ENCODE results near the gene KIAA1217. TPM values are rescaled to one million over a fixed set of nuclear protein-coding genes. Genes with fewer than 3 reads are reported as not detected.

Gene KIAA1217
- polyA plus RNA-seq, 2 of the 4 experiments (the other 2 are of a cell fraction), result 1.5 to 2.7 TPM

GRCh38 chr10:24315211-24315610 lies 106.3 kb downstream of the KIAA1217 start (continued):
- TF ChIP-seq, protein P1, sequence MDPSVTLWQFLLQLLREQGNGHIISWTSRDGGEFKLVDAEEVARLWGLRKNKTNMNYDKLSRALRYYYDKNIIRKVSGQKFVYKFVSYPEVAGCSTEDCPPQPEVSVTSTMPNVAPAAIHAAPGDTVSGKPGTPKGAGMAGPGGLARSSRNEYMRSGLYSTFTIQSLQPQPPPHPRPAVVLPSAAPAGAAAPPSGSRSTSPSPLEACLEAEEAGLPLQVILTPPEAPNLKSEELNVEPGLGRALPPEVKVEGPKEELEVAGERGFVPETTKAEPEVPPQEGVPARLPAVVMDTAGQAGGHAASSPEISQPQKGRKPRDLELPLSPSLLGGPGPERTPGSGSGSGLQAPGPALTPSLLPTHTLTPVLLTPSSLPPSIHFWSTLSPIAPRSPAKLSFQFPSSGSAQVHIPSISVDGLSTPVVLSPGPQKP (IDR thresholded peaks at IDR 0.05; ENCODE audit: low read depth, low read length), result no peak

DNA sequence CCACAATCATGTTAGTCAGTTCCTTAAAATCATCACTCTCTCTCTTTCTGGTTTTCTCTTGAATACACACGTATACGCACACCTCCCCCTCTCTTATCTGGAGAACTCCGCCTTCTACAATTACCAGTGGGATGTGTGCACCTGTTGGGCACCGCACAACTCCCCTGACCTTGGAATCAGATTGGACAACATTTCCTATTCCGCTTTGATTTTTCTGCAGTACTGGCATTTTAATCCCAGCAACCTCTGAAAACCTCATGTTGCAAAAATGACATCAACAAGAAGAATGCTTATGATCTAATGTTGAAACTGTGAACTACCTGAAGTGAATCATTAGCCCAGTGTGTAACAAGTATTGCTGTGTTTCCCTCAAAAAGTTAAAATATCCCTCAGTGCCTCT lies 109.6 kb downstream of the KIAA1217 start:
- CTCF ChIA-PET, result interaction anchor here (0.6 to 2.0 kb wide), 7 partner anchors 8 to 664 kb away, joined by 3 to 7 read pairs (median 5); no protein-coding TSS in a partner anchor
- POLR2A ChIA-PET, result no interaction called here
- no peak for ATAC-seq

DNA sequence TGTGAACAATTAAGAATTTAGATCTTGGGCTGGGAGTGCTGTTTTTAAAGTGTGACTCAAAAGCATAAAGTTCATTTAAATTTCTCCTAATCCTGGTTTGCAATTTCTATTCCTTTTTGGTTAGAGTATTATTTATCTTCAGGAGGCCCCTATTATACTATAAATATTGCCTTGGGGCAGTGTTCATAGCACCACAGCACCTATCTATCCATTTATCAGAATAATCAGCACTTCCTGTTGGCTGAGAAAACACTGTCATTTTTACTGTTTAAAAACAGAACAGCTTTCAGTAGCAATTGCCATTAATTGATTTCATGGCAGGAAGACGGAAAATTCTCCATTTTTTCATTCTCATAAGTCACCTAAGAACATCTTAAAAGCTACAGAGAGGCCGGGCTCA lies 111.4 kb downstream of the KIAA1217 start:
- POLR2A ChIA-PET, result no interaction called here
- 50% methylated on average over 2 of the region's 2 CpGs for WGBS (ENCODE audit: missing lambda C conversion rate)

More for the DNA sequence above, 109.6 kb downstream of the KIAA1217 start:
- Histone ChIP-seq H3K4me1 (no peaks in the 10 kb centered on the region), H3K4me2 (no peak overlapping the region), H3K9me3 (no peaks in the 10 kb centered on the region), H3K4me3 (no peak overlapping the region), H3K27ac (no peak overlapping the region)
- TF ChIP-seq FOSB (CRISPR knock-in tag; IDR thresholded peaks at IDR 0.05) (no peak), ZC3H11A (IDR thresholded peaks at IDR 0.05) (no peak), GATA3 (IDR thresholded peaks at IDR 0.05; ENCODE audit: borderline replicate concordance) (no peak), ZFP36 (IDR thresholded peaks at IDR 0.05; ENCODE audit: borderline replicate concordance, partially characterized antibody) (no peak), JUN (IDR thresholded peaks at IDR 0.05) (no peak), POLR2AphosphoS2 (conservative IDR thresholded peaks at IDR 0.05; ENCODE audit: low read length) (no peak), PHF8 (IDR thresholded peaks at IDR 0.05; ENCODE audit: borderline replicate concordance, low read depth) (no peak)
- TF ChIP-seq, protein P2, sequence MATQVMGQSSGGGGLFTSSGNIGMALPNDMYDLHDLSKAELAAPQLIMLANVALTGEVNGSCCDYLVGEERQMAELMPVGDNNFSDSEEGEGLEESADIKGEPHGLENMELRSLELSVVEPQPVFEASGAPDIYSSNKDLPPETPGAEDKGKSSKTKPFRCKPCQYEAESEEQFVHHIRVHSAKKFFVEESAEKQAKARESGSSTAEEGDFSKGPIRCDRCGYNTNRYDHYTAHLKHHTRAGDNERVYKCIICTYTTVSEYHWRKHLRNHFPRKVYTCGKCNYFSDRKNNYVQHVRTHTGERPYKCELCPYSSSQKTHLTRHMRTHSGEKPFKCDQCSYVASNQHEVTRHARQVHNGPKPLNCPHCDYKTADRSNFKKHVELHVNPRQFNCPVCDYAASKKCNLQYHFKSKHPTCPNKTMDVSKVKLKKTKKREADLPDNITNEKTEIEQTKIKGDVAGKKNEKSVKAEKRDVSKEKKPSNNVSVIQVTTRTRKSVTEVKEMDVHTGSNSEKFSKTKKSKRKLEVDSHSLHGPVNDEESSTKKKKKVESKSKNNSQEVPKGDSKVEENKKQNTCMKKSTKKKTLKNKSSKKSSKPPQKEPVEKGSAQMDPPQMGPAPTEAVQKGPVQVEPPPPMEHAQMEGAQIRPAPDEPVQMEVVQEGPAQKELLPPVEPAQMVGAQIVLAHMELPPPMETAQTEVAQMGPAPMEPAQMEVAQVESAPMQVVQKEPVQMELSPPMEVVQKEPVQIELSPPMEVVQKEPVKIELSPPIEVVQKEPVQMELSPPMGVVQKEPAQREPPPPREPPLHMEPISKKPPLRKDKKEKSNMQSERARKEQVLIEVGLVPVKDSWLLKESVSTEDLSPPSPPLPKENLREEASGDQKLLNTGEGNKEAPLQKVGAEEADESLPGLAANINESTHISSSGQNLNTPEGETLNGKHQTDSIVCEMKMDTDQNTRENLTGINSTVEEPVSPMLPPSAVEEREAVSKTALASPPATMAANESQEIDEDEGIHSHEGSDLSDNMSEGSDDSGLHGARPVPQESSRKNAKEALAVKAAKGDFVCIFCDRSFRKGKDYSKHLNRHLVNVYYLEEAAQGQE (IDR thresholded peaks at IDR 0.05), result no peak
- WGBS (ENCODE audit: missing lambda C conversion rate), result 82% methylated on average over 5 of the region's 5 CpGs
- FAIRE-seq (no peak), DNase-seq (ENCODE audit: low read depth in 1 of 2, low spot score in 1 of 2) (no peak)

More for the DNA sequence above, 111.4 kb downstream of the KIAA1217 start:
- CTCF ChIA-PET, result interaction anchor here (0.7 to 2.0 kb wide), 2 partner anchors 198 kb away, joined by 3 to 5 read pairs; no protein-coding TSS in a partner anchor
- no peak for FAIRE-seq
- ATAC-seq, result no peak
- DNase-seq (ENCODE audit: low read depth in 1 of 2, low spot score in 1 of 2), result no peak
- Histone ChIP-seq H3K4me1 (no peaks in the 10 kb centered on the region), H3K4me3 (no peak overlapping the region), H3K9me3 (no peaks in the 10 kb centered on the region), H3K4me2 (no peak overlapping the region), H3K27ac (no peak overlapping the region)
- TF ChIP-seq MYC (IDR thresholded peaks at IDR 0.05; ENCODE audit: borderline replicate concordance, low read length) (no peak), HDAC2 (IDR thresholded peaks at IDR 0.05) (no peak), EP300 (IDR thresholded peaks at IDR 0.05) (no peak), RAD21 (conservative IDR thresholded peaks at IDR 0.05 in 1 of 2, IDR thresholded peaks at IDR 0.05 in 1 of 2) (no peak), NR3C1 (IDR thresholded peaks at IDR 0.05) (no peak), E2F6 (IDR thresholded peaks at IDR 0.05; ENCODE audit: borderline replicate concordance, low read depth) (no peak), BHLHE40 (IDR thresholded peaks at IDR 0.05; ENCODE audit: low read depth, low read length) (no peak), CEBPB (IDR thresholded peaks at IDR 0.05) (no peak), PHF8 (IDR thresholded peaks at IDR 0.05; ENCODE audit: borderline replicate concordance, low read depth) (no peak), RCOR1 (IDR thresholded peaks at IDR 0.05; ENCODE audit: low read depth, low read length) (no peak), HOXB5 (CRISPR knock-in tag; IDR thresholded peaks at IDR 0.05) (no peak), HEYL (CRISPR knock-in tag; IDR thresholded peaks at IDR 0.05) (no peak), MAZ (IDR thresholded peaks at IDR 0.05; ENCODE audit: borderline replicate concordance, low read depth, low read length) (no peak), NPAS2 (CRISPR knock-in tag; IDR thresholded peaks at IDR 0.05; ENCODE audit: borderline replicate concordance) (no peak), MAFK (IDR thresholded peaks at IDR 0.05; ENCODE audit: partially characterized antibody) (no peak), ZC3H11A (IDR thresholded peaks at IDR 0.05) (no peak), SREBF2 (IDR thresholded peaks at IDR 0.05) (no peak)
- TF ChIP-seq, protein P3, sequence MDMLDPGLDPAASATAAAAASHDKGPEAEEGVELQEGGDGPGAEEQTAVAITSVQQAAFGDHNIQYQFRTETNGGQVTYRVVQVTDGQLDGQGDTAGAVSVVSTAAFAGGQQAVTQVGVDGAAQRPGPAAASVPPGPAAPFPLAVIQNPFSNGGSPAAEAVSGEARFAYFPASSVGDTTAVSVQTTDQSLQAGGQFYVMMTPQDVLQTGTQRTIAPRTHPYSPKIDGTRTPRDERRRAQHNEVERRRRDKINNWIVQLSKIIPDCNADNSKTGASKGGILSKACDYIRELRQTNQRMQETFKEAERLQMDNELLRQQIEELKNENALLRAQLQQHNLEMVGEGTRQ (IDR thresholded peaks at IDR 0.05), result no peak
- TF ChIP-seq, protein P2 (IDR thresholded peaks at IDR 0.05), result no peak
